ENCODE data around the gene CCDC60. TPM values are rescaled to one million over a fixed set of nuclear protein-coding genes. Genes with fewer than 3 reads are reported as not detected.

The CCDC60 gene
- total RNA-seq, 1 donor: not detected

DNA sequence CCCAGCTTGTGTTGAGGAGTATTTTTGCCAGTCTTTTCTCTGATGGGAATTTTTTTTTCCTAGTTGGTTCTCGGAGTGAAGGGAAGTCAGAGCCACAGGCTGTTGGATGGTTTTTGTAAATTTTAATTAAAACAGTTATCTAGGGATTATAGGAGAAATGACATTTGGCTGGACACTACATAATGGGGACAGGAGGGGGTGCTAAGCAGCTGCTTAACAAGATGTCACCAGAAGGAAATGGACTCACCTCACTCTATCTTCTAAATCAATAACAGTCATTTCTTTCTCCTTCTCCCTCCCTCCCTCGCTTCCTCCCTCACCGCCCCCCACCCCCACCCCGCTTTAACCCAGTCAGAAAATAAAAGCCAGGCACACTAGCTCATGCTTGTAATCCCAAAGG is 165.7 kb downstream of the CCDC60 start:
- DNase-seq (ENCODE audit: low read depth in 2 of 3, low spot score in 2 of 3): no peak

- DNase-seq (ENCODE audit: low read depth in 2 of 3, low spot score in 2 of 3): no peak
Measured at GRCh38 chr12:119501052-119501451, 166.5 kb downstream of the CCDC60 start.

DNA sequence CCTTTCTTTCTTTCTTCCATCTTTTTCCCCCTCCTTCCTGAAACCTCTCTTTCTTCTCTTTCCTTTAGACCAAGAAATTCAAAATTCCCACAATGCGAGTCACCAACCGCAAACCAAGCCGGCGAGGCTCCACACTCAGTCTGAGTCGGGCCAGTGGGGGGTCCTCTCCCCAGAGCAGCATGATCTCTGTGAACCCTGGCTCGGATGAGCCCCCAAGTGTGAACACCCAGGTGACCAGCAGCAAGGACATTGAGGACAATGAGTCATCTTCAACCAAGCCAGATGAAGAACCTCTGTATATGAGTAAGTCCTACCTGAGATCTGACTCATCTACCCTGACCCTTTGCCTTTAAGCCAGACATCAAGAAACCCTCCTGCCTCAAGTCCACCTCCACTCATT is 170.5 kb downstream of the CCDC60 start:
- DNase-seq (ENCODE audit: low read depth in 2 of 3, low spot score in 2 of 3): no peak

GRCh38 chr12:119512772-119513497 is 178.4 kb downstream of the CCDC60 start:
- DNase-seq (ENCODE audit: low read depth in 2 of 3, low spot score in 2 of 3): peak in 1 of 3 donors; percentile 20

DNA sequence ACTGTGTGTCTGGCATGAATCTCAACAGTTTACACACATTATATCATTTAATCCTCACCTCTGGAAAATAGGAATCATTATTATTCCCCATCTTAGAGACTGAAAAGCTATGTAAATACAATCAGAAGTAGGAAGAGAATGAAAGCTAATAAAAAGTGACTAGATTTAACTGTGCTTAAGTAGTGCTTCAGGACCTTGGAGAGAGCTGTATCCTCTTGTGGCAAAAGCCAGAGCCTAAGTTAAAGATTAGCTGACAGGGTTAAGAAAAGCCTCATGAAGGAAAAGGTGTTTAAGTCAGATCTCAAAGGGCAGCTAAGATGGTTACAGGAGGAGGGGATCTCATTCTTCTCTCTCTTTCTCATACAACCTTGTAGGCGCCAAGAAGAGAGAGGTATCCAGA is 193.7 kb downstream of the CCDC60 start:
- DNase-seq (ENCODE audit: low read depth in 2 of 3, low spot score in 2 of 3): peak in 1 of 3 donors; percentile 9

GRCh38 chr12:119540476-119540875 is 205.9 kb downstream of the CCDC60 start:
- DNase-seq (ENCODE audit: low read depth in 2 of 3, low spot score in 2 of 3): no peak

DNA sequence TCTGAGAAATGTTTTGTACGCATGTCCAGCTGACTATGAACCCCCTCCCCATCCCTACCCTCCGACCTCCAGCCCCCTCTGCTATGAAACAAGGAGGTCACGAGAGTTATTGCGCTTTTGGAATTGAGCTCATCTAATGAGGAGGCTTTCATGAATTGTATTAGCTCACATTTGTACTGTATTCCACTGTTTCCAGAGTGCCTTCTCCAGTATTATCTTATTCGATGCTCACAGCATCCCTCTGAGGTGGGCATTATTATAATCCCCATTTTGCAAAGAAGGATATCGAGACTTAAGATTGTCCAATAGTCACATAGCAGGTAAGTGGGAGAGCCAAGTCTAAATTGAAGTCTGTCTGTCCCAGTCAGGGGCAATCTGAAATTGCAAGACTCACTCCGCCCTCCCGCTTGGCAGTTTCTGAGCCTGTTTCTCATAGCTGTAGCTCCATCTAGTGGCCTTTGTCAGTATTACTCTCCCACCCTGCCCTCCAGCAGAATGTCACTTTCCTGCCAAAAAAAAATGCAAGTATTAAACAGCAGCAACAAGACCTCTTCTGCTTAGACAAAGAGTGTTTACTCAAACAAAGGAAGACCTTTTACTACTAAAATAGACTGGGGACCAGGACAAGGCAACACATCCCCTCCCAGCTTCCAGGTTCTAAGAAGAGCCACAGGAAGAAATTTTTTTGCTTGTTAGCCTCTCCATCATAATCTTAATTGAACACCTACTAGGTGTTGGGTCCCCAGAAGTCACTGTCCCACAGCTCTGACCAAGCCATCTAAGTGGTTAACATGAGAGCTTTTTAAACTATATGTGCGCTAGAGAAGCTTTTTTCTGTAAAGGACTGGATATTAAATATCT is 210.5 kb downstream of the CCDC60 start:
- DNase-seq (ENCODE audit: low read depth in 2 of 3, low spot score in 2 of 3): peak; percentile 21 to 68 (median 46)

- no peak for DNase-seq (ENCODE audit: low read depth in 2 of 3, low spot score in 2 of 3)
Measured at GRCh38 chr12:119546340-119546739, 211.8 kb downstream of the CCDC60 start.

DNA sequence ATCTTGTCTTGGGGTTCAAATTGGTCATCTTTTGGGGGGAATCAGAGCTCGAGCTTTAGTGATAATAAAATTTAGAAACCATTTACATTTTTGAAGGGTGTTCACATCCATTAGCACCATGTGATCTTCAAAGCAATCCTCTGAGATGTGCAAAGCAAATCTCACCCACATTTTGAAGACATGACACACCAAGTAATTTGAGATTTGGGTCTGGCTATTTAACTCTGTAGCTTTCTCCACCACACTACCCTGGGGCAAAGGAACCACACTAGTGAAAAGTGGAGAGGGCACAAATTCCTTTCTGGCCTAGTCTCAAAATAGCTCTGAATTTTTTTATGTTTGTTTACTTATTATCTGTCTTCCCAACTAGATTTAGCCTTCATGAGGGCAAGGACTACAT is 212.5 kb downstream of the CCDC60 start:
- DNase-seq (ENCODE audit: low read depth in 2 of 3, low spot score in 2 of 3): no peak

DNA sequence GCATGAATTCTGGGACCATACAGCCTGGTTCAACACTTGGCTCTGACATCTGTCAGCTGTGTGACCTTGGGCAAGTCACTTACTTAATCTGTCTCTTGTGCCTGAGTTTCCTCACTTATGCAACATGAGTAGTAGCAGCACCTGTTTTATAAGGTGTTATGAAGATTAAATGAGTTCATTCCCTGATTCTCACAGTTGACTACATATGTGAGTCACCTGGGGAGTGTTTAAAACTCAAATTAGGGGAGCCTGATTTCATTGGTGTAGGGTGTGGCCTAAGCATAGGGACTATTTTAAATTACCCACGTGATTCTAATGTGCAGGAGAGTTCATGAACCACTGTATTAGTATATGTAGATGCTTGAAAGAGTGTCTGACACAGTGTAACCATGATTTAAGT is 222.3 kb downstream of the CCDC60 start:
- DNase-seq (ENCODE audit: low read depth in 2 of 3, low spot score in 2 of 3): no peak

DNA sequence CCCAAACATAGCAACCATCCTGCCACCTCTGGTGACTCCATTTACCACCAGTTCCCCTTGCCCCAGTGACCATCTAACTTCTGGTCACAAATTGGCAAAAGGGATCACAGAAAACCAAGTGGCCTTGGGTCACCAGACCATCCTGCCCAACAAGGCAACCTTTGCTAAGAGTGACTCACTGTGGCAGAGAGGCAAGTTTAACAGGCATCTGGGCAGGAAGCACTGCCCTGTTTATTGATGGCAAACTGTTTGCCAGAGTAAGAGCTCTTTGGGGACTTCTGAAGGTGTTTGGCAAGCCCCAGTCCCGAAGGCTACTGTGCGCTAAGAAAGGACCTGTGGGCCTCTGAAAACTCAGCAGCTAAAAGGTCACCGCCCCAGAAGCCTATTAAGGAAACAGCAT is 230.9 kb downstream of the CCDC60 start:
- no peak for DNase-seq (ENCODE audit: low read depth in 2 of 3, low spot score in 2 of 3)

DNA sequence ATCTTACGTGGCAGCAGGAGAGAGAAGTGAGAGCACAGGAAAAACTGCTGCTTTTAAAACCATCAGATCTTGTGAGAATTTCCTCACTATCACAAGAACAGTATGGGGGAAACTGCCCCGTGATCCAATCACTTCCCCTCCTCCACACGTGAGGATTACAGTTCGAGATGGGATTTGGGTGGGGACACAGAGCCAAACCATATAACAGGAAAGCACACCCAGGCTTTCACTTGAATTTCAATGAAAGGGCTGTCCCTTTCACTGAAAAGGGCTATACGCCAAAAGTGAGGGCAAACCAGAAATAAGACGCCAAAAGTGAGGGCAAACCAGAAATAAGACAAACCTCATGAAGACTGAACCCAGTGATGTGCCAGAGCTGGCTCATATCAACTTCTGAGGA is 236.2 kb downstream of the CCDC60 start:
- DNase-seq (ENCODE audit: low read depth in 2 of 3, low spot score in 2 of 3): no peak

GRCh38 chr12:119573086-119573485 is 238.6 kb downstream of the CCDC60 start:
- no peak for DNase-seq (ENCODE audit: low read depth in 2 of 3, low spot score in 2 of 3)

DNA sequence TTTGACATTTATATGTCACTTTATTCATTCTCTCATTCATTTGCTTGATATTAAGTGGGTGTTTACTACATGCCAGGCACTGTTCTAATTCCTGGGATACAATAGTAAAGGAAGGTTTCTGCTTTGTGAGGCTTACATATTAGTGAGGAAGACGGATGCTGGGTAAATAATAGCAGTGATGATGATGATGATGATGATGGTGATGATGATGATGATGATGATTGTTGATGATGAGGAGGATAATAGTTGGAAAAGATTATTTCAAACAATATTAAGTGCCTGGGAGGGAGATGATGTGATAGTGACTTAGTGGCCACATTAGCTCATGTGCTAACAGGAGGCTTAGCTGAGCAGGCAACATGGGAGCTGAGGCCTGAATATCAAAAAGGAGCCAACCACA is 239.7 kb downstream of the CCDC60 start:
- DNase-seq (ENCODE audit: low read depth in 2 of 3, low spot score in 2 of 3): no peak

GRCh38 chr12:119576118-119576810 is 241.7 kb downstream of the CCDC60 start:
- DNase-seq (ENCODE audit: low read depth in 2 of 3, low spot score in 2 of 3): no peak

GRCh38 chr12:119576915-119577314 is 242.4 kb downstream of the CCDC60 start:
- DNase-seq (ENCODE audit: low read depth in 2 of 3, low spot score in 2 of 3): no peak

GRCh38 chr12:119578112-119578511 is 243.6 kb downstream of the CCDC60 start:
- no peak for DNase-seq (ENCODE audit: low read depth in 2 of 3, low spot score in 2 of 3)

- no peak for DNase-seq (ENCODE audit: low read depth in 2 of 3, low spot score in 2 of 3)
Measured at GRCh38 chr12:119589097-119589496, 254.6 kb downstream of the CCDC60 start.

DNA sequence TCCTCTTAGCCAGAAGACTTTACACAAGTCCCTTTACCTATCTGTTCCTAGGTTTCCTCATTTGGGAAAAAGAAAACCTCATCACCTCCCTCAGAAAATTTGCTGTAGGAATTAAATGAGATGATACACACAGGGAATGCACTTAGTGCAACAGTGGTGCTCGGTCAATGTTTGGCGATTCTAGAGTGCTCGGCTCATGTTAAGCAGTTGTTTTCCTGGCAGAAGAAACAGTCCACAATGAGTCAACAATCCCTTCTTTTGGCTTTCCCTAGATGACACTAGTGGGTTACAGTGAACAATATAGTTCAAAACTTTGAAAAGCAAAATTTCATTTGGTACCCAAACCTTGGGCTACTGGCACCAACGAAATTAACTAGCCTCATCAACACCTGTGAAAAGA is 255.1 kb downstream of the CCDC60 start:
- no peak for DNase-seq (ENCODE audit: low read depth in 2 of 3, low spot score in 2 of 3)

Data from hematopoietic multipotent progenitor cell (in vitro differentiated cells).